SHP77 (cell line): ENCODE measurements around the gene AGO3.
"Not testable (repeated sequence)": the region's sequence is repeated elsewhere in the genome, so short reads cannot be mapped to it uniquely, and the experiment has no call there.

ENCODE experiments used
- DNase-seq, 2 experiments: peaks; one replicate each; lab custom pipeline; 2025; lab: John Stamatoyannopoulos, UW

The AGO3 gene

GRCh38 chr1:35925741-35926140, 5.2 kb upstream of the AGO3 start:
- DNase-seq = no peak

- DNase-seq = no peak
Observed at GRCh38 chr1:35927472-35927871, 3.4 kb upstream of the AGO3 start.

DNA sequence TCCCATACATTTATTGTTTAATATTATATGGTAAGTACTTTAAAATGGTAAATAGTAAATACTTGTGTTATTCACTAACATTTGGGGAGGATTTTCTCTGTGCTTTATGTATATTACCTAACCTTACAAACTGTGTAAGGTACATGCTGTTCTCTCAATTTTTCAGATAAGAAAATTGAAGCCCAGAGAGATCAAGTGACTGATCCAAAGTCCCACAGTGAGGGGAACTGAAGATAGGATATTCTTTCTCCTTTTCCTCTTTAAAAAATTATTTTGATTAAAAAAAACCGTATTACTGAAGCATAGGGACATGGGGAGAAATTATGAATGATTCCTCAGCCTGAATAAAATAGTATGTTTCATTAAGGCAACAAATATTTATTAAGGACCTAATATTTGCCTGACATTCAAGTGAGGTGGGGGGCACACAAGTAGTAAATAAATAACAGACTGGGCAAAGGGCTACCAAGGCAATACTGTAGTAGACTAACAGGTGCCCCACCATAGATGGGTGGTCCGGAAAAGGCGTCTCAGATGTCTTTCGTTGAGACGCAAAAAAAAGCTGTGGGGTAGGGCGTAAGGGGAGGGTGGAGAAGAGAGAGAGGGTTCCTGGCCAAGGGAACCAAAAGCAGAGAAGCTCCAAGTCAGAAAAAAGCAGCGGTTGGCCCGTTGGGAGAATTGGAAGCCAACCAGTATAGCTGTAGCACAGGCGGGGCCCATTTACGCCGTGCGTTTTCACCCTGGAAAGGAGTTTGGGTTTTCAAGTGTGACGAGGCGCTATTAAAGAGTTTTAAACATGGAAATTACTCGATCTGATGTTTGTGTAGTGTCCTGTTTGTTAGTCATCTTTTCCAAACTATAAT, 944 bp upstream of the AGO3 start:
- DNase-seq = peak; percentile 22 to 24

DNA sequence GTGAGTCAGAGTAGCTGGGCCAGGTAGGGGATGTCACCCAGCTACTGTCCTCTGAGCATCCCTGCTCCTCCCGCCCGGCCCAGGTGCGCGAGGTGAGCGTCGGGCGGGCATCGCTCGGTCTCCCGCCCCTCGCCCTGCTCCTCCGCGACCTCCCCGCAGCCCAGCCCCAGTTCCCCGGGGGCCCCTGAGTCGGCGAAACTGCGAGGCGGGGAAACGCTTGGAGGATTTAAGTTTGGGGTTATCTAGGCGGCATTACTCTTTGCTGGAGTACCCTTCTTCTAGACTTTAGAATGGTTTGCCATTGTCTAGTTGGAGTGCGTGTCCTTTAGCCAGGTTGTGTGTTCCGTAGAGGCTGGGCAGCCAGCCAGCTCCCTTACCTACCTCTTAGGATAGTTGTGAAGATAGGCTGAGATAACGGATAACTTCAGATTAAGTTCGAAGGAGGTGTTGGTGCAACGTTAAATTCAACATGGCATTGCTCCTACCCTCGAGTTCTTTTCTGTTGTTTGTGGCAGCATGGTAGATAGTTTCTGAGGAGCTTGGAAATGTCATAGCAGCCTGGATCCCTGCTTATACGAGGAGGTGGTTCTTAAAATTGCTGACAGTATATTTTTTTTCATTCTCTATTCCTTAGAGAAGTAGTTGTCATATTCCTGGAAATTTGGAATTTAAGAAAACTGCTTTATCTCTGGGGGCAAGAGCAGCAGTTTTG, 697 bp downstream of the AGO3 start:
- DNase-seq = peak; percentile 4 to 31

DNA sequence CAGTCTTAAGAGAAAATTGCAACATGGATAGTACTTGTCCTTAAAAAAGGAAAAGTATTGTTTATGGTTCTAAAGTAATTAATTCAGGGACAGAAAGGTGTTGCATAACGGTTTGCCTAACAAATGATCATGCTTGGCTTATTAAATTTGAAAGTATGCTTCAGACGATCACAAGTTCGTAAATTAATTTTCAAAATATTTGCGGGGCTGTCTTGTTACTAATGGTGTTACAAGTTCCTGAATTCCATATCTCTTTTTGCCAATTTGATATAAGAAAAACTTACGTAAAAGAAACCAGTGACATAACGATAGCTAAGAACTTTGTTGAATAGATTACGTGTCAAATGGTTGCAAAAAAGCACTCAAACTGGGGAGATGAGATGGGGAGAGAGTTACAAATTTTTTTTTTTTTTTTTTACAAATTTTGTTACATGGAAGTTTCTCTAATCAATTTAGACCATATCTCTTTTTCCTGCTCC, 1.3 kb downstream of the AGO3 start:
- DNase-seq = no peak

- DNase-seq = no peak
Observed at GRCh38 chr1:35932941-35933340, 2.0 kb downstream of the AGO3 start.

DNA sequence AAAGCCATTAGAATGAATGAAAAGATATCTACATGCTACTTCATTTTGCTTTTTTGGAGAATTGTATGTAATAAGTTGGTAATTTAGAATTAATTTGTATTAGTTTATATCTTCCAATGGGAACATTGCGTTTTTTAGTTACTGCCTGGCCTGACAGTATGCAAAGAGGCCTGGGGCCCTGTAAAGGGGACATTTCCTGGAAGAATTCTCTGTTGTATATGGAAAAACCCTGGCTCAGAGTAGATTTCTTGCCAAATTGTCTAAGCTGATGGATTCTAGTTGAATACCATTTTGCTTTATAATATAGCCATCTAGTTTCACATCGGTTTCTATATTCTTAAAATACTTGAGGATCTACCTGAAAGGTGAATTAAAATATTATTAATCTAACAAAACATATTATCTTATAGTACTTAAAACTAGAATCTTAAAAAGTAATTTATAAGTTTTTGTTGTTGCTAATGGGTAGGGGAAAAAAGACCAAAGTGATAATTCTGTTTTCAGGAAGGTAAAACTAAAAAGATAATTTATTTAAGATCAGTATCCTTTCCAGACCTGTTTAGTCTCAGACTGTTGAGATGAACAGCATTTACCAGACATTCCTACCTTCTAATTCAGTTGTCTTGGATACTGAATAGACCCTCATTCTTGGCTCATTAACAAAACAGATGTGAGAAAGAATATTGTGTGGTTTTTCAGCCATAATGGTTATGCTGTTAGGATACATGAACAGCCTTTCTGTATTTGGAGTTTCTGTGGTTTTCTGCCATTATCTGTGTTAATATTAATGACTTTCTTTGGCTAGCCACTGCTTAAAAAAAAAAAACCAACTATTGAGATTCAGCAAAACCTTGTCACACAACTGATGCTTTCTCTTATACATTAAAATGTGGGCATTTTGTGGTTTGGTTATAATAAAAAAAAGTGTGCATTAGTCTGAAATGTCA, 4.8 kb downstream of the AGO3 start:
- DNase-seq = no peak

- DNase-seq = no peak
Observed at GRCh38 chr1:35936838-35937237, 5.9 kb downstream of the AGO3 start.

GRCh38 chr1:35939484-35939883, 8.6 kb downstream of the AGO3 start:
- no peak for DNase-seq

GRCh38 chr1:35945327-35945726, 14.4 kb downstream of the AGO3 start:
- no peak for DNase-seq

GRCh38 chr1:35947547-35947946, 16.6 kb downstream of the AGO3 start:
- DNase-seq = no peak

GRCh38 chr1:35958558-35958957, 27.7 kb downstream of the AGO3 start:
- no peak for DNase-seq

DNA sequence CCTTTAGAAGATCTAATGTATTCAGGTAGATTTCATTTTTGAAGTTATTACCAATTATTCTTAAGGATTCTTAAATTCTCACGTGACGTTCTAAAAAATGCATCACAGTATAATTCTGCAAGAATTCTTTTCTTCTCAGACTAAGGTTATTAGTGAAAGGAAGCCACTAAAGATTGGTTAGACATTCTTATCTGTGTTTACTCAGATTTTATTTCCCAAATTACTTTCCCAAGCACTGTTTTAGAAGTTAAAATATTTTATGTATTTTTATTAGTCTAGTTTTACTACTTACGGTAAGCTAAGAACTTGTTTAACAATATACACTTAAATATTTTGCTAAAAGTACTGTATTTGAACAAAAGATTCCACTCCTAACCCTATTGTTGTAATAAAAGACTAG, 28.4 kb downstream of the AGO3 start:
- DNase-seq = no peak

GRCh38 chr1:35962952-35963351, 32.0 kb downstream of the AGO3 start:
- DNase-seq = no peak

DNA sequence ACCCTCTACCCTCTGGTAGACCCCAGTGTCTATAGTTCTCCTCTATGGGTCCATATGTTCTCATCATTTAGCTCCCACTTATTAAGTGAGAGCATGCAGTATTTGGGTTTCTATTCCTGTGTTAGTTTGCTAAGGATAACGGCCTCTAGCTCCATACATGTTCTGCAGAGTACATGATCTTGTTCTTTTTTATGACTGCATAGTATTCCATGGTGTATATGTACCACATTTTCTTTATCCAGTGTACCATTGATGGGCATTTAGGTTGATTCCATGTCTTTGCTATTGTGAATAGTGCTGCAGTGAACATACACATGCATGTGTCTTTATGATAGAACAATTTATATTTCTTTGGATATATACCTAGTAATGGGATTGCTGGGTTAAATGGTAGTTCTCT, 33.4 kb downstream of the AGO3 start:
- not testable (repeated sequence) for DNase-seq

GRCh38 chr1:35968396-35968795, 37.5 kb downstream of the AGO3 start:
- DNase-seq = no peak

- DNase-seq = no peak
Observed at GRCh38 chr1:35971601-35972000, 40.7 kb downstream of the AGO3 start.

GRCh38 chr1:35972631-35973030, 41.7 kb downstream of the AGO3 start:
- not testable (repeated sequence) for DNase-seq

GRCh38 chr1:35980090-35980489, 49.2 kb downstream of the AGO3 start:
- no peak for DNase-seq

DNA sequence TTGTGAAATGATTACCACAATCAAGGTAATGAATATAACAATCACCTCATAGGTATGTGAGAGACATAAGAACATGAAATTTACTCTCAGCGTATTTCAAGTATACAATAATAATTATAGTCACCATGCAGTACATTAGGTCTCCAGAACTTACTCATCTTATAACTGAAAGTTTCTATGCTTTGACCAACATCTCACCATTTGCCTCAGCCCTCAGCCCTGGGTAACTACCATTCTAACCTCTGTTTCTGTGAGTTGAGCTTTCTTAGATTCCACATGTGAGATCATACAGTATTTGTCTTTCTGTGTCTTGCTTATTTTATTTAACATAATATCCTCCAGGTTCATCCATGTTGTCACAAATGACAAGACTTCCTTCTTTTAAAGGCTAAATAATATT, 57.3 kb downstream of the AGO3 start:
- DNase-seq = no peak

DNA sequence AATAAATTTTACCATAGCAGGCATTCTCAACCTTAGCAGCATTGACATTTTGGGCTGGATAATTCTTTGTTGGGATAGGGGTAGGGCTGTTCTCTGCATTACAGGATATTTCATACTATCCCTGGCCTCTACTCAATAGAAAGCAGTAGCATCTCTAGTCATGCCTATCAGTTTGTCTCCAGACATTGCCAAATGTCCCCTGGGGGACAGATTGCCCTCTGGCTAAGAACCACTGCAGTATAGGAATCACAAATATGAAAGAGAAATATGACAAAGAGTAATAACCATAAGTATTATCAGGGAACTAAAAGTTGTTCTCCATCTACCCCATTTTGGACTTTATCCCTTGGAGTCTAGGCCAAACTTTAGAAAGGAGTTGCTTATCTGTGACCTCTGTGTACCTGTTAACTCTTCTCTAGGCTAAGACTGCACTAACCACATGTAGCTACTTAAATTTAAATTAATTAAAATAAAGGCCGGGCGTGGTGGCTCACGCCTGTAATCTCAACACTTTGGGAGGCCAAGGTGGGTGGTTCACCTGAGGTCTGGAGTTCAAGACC, 76.1 kb downstream of the AGO3 start:
- no peak for DNase-seq

GRCh38 chr1:36007741-36008140, 76.8 kb downstream of the AGO3 start:
- no peak for DNase-seq
